Adipocyte (in vitro differentiated cells): Measurements from ENCODE around the gene ITGAX.

Source experiments
- DNase-seq: peaks from one replicate; pipeline ENCODE4 v3.0.0-alpha.2; 2015; ENCODE audit warnings: low read depth
- H3K27me3 ChIP-seq: replicated peaks from 2 replicates; pipeline ENCODE4 v1.7.0; 2013; ENCODE audit warnings: mild to moderate bottlenecking, low read length, moderate library complexity; ENCODE audit not compliant: control insufficient read depth, insufficient read depth
- H3K36me3 ChIP-seq: 2 replicates; pipeline ENCODE4 v1.7.0; 2013; ENCODE audit warnings: low read length, mild to moderate bottlenecking, moderate library complexity; ENCODE audit not compliant: control insufficient read depth, insufficient read depth, severe bottlenecking
- H3K4me1 ChIP-seq: 2 replicates; pipeline ENCODE4 v1.7.0; 2013; ENCODE audit warnings: mild to moderate bottlenecking, low read length, moderate library complexity; ENCODE audit not compliant: control insufficient read depth, insufficient read depth
- H3K4me3 ChIP-seq: 2 replicates; pipeline ENCODE4 v1.7.0; 2013; ENCODE audit warnings: mild to moderate bottlenecking, low read length, moderate library complexity
- H3K9ac ChIP-seq: 2 replicates; pipeline ENCODE4 v1.7.0; 2013; ENCODE audit warnings: mild to moderate bottlenecking, low read length, moderate library complexity
- H3K9me3 ChIP-seq: 2 replicates; pipeline ENCODE4 v1.7.0; 2013; ENCODE audit warnings: mild to moderate bottlenecking, low read length, moderate library complexity; ENCODE audit not compliant: control insufficient read depth

ITGAX gene

GRCh38 chr16:31382485-31383161 is 27.6 kb downstream of the ITGAX start:
- no peak overlapping the region for H3K9ac ChIP-seq
- no peak overlapping the region for H3K4me3 ChIP-seq
- peaks cover 7% of the 10 kb centered on the region for H3K4me1 ChIP-seq
- DNase-seq: peak; percentile 65
- H3K27me3 ChIP-seq: peaks cover 7% of the 10 kb centered on the region
- no peaks in the 10 kb centered on the region for H3K9me3 ChIP-seq
- no peaks in the 10 kb centered on the region for H3K36me3 ChIP-seq

DNA sequence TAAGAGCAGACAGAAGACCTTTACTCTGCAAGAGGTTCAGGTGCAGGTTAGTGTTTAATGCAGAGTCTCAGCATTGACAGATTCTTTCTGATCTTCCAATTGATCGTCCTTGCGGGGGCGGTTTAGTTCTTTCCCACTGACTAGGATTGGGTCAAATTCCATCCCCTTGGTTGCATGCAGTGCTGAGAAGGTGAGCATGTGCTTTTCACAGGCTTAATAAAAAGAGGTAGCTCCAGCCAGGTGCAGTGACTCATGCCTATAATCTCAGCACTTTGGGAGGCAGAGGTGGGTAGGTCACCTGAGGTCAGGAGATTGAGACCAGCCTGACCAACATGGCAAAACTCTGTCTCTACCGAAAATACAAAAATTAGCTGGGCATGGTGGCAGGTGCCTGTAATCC is 30.7 kb downstream of the ITGAX start:
- no peak overlapping the region for H3K4me3 ChIP-seq
- no peaks in the 10 kb centered on the region for H3K9me3 ChIP-seq
- H3K9ac ChIP-seq: no peak overlapping the region
- peaks cover 7% of the 10 kb centered on the region for H3K4me1 ChIP-seq
- peaks cover 25% of the 10 kb centered on the region for H3K27me3 ChIP-seq
- no peaks in the 10 kb centered on the region for H3K36me3 ChIP-seq
- DNase-seq: no peak

DNA sequence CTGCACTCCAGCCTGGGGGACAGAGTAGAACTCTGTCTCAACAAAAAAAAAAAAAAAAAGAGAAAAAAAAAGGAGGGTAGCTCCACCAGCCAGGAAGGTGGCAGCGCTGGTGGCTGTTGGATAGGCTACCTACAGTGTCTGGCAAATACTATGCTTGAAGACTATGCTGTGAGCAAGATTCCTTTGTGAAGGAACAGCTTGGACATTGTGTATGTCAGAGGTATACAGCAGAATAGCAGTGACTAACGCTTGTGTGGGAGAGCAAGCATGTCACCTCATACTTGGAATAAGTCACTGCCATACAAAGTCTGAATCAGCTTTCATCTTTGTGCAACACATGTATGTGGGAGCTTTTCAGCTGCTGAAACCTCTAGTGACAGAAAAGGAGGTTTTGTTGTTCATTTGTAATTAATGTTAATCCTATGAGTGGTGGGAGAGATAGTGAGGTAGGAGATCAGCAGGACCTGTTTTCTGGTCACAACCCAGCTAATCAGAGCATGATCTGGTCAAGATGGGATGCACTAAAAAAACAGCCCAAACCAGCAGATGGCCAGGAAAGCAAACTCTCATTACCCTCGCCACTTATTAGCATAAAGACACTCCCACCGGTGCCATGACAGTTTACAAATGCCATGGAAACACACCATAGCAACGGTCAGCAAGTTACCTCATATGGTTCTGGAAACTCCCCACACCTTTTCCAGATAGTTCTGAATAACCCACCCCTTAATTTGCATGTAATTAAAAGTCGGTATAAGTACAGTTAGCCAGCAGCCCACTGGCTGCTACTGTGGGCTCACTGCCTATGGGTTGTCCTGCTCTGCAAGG is 31.4 kb downstream of the ITGAX start:
- Histone ChIP-seq H3K9ac (no peak overlapping the region), H3K27me3 (peaks cover 27% of the 10 kb centered on the region), H3K4me3 (no peak overlapping the region), H3K9me3 (no peaks in the 10 kb centered on the region), H3K4me1 (peaks cover 7% of the 10 kb centered on the region), H3K36me3 (no peaks in the 10 kb centered on the region)
- peak; percentile 50 for DNase-seq

- peaks cover 28% of the 10 kb centered on the region for H3K27me3 ChIP-seq
- no peak overlapping the region for H3K4me3 ChIP-seq
- H3K36me3 ChIP-seq: no peaks in the 10 kb centered on the region
- H3K9me3 ChIP-seq: no peaks in the 10 kb centered on the region
- peaks cover 5% of the 10 kb centered on the region for H3K4me1 ChIP-seq
- H3K9ac ChIP-seq: no peak overlapping the region
- no peak for DNase-seq
Observed at GRCh38 chr16:31388535-31388934, 33.6 kb downstream of the ITGAX start.

DNA sequence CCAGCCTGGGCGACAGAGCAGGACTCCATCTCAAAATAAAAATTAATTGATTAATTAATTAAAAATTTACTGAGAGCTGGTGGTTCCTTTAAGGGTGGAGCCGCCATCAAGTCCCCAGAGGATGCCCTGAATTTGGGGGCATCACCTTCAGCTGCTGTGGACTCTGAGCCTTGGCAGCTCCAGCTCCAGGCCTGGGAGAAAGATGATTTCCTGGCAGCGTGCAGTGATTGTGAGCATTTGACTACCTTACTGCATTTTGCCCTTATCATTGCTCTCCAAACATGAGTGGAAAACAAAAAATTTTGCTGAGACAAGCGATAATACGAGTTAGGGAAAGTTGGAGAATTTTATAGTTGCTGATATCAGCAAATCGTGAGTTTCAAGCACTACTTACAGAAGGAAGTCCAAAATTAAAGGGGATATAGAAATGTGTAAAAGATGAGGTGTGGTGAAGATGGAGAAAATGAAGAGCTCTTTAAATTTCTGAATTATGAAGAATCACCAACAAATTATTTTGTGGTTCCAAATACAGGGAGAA is 35.6 kb downstream of the ITGAX start:
- H3K4me3 ChIP-seq: no peak overlapping the region
- no peak overlapping the region for H3K9ac ChIP-seq
- no peak for DNase-seq
- H3K27me3 ChIP-seq: peaks cover 28% of the 10 kb centered on the region
- no peaks in the 10 kb centered on the region for H3K36me3 ChIP-seq
- no peaks in the 10 kb centered on the region for H3K9me3 ChIP-seq
- H3K4me1 ChIP-seq: peaks cover 5% of the 10 kb centered on the region

DNA sequence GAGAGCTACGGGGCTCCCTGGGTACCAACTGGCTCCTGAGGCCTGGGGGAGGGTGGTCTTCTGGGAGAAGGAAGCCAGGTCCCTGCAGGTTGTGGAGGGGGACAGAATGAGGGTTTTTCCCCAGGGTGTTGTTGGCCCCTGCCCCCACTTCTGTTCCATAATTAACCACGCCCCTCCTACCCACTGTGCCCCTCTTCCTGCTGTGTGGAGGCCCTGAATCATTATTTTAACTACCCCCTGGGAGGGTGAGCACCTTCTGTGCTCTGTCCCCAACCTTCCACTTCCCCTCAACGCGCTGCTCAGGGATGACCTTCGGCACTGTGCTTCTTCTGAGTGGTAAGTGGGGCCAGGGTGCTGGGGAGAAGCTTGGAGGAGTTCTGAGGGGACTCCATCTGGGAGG is 38.1 kb downstream of the ITGAX start, which contains the start of gene ITGAD:
Gene ITGAD (plus strand): TSS at position 280 of the 400 bp plus-strand sequence. CDS start 26 bp downstream, at position 306.
- DNase-seq: no peak
- peaks cover 21% of the 10 kb centered on the region for H3K27me3 ChIP-seq
- H3K9ac ChIP-seq: no peak within 1 kb of the TSS
- no peaks in the 10 kb centered on the region for H3K9me3 ChIP-seq
- H3K4me3 ChIP-seq: no peak within 1 kb of the TSS
- H3K36me3 ChIP-seq: no peaks in the 10 kb centered on the region
- H3K4me1 ChIP-seq: no peaks in the 10 kb centered on the region

- peaks cover 8% of the 10 kb centered on the region for H3K9me3 ChIP-seq
- no peak overlapping the region for H3K9ac ChIP-seq
- no peaks in the 10 kb centered on the region for H3K4me1 ChIP-seq
- H3K27me3 ChIP-seq: peaks cover 7% of the 10 kb centered on the region
- no peak overlapping the region for H3K4me3 ChIP-seq
- no peaks in the 10 kb centered on the region for H3K36me3 ChIP-seq
- DNase-seq: no peak
Observed at GRCh38 chr16:31395647-31396046, 40.7 kb downstream of the ITGAX start.

GRCh38 chr16:31397096-31397660 is 42.2 kb downstream of the ITGAX start:
- DNase-seq: no peak
- Histone ChIP-seq H3K4me1 (no peaks in the 10 kb centered on the region), H3K27me3 (peaks cover 4% of the 10 kb centered on the region), H3K9ac (no peak overlapping the region), H3K4me3 (no peak overlapping the region), H3K36me3 (no peaks in the 10 kb centered on the region), H3K9me3 (peaks cover 8% of the 10 kb centered on the region)

DNA sequence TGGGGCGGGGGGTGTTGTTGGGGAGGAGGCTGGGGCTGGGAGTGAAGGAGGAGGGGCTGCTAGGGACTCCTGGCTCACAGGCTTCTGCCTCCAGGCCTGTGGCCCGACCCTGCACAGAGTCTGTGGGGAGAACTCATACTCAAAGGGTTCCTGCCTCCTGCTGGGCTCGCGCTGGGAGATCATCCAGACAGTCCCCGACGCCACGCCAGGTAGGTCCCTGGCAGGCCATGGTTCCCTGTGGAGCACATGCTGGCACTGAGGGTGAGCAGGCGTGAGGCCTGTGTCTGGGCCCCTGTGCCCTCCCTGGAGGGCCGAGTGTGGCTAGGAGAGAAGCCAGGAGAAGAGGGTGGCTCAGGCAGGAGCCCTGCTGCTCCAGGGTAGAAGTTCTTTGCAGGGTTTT is 42.7 kb downstream of the ITGAX start:
- Histone ChIP-seq H3K36me3 (no peaks in the 10 kb centered on the region), H3K27me3 (peaks cover 2% of the 10 kb centered on the region), H3K9me3 (peaks cover 8% of the 10 kb centered on the region), H3K4me3 (no peak overlapping the region), H3K4me1 (no peaks in the 10 kb centered on the region), H3K9ac (no peak overlapping the region)
- DNase-seq: no peak

GRCh38 chr16:31400191-31400590 is 45.2 kb downstream of the ITGAX start:
- H3K9ac ChIP-seq: no peak overlapping the region
- no peak for DNase-seq

GRCh38 chr16:31401436-31401835 is 46.5 kb downstream of the ITGAX start:
- no peak for DNase-seq

More at GRCh38 chr16:31400191-31400590, 45.2 kb downstream of the ITGAX start:
- H3K9me3 ChIP-seq: peaks cover 8% of the 10 kb centered on the region
- no peak overlapping the region for H3K4me3 ChIP-seq
- no peaks in the 10 kb centered on the region for H3K36me3 ChIP-seq
- H3K4me1 ChIP-seq: peaks cover 3% of the 10 kb centered on the region
- no peaks in the 10 kb centered on the region for H3K27me3 ChIP-seq

More at GRCh38 chr16:31401436-31401835, 46.5 kb downstream of the ITGAX start:
- no peaks in the 10 kb centered on the region for H3K27me3 ChIP-seq
- H3K4me1 ChIP-seq: peaks cover 3% of the 10 kb centered on the region
- no peak overlapping the region for H3K4me3 ChIP-seq
- H3K36me3 ChIP-seq: no peaks in the 10 kb centered on the region
- H3K9me3 ChIP-seq: peaks cover 8% of the 10 kb centered on the region
- no peak overlapping the region for H3K9ac ChIP-seq
